ENCODE results near the gene SERINC3.

SERINC3 gene

GRCh38 chr20:44547419-44547818 lies 25.5 kb upstream of the SERINC3 start:
- H3K27ac Mint-ChIP-seq, result no peak overlapping the region
- ATAC-seq (replicated peaks) (no peak), DNase-seq (no peak)
- H3K36me3 Mint-ChIP-seq (ENCODE audit: insufficient read depth), result no peaks in the 10 kb centered on the region
- no peak overlapping the region for H3K4me3 Mint-ChIP-seq
- H3K4me1 Mint-ChIP-seq (ENCODE audit: low read depth in 2 of 2), result no peaks in the 10 kb centered on the region
- no peaks in the 10 kb centered on the region for H3K9me3 Mint-ChIP-seq
- peaks cover 22 to 24% of the 10 kb centered on the region in 2 donors for H3K27me3 Mint-ChIP-seq

- DNase-seq (no peak), ATAC-seq (replicated peaks) (no peak)
- Mint-ChIP-seq H3K4me1 (ENCODE audit: low read depth in 2 of 2) (no peaks in the 10 kb centered on the region), H3K36me3 (ENCODE audit: insufficient read depth) (no peaks in the 10 kb centered on the region), H3K4me3 (no peak overlapping the region), H3K27me3 (peaks cover 6 to 15% of the 10 kb centered on the region in 2 donors), H3K9me3 (no peaks in the 10 kb centered on the region), H3K27ac (no peak overlapping the region)
These were observed 22.4 kb upstream of the SERINC3 start for GRCh38 chr20:44544263-44544662.

- no peak overlapping the region for H3K27ac Mint-ChIP-seq
- peaks cover 6 to 10% of the 10 kb centered on the region in 2 donors for H3K27me3 Mint-ChIP-seq
- no peaks in the 10 kb centered on the region for H3K9me3 Mint-ChIP-seq
- H3K4me3 Mint-ChIP-seq, result no peak overlapping the region
- no peaks in the 10 kb centered on the region for H3K4me1 Mint-ChIP-seq (ENCODE audit: low read depth in 2 of 2)
- no peaks in the 10 kb centered on the region for H3K36me3 Mint-ChIP-seq (ENCODE audit: insufficient read depth)
- ATAC-seq (replicated peaks) (no peak), DNase-seq (no peak)
These were observed 21.5 kb upstream of the SERINC3 start for GRCh38 chr20:44543358-44543757.

GRCh38 chr20:44542890-44543289 lies 21.0 kb upstream of the SERINC3 start:
- ATAC-seq (replicated peaks) (no peak), DNase-seq (no peak)
- no peaks in the 10 kb centered on the region for H3K9me3 Mint-ChIP-seq
- peaks cover 5 to 10% of the 10 kb centered on the region in 2 donors for H3K27me3 Mint-ChIP-seq
- H3K4me1 Mint-ChIP-seq (ENCODE audit: low read depth in 2 of 2), result no peaks in the 10 kb centered on the region
- H3K27ac Mint-ChIP-seq, result no peak overlapping the region
- no peak overlapping the region for H3K4me3 Mint-ChIP-seq
- H3K36me3 Mint-ChIP-seq (ENCODE audit: insufficient read depth), result no peaks in the 10 kb centered on the region

GRCh38 chr20:44541992-44542391 lies 20.1 kb upstream of the SERINC3 start:
- Mint-ChIP-seq H3K27ac (no peak overlapping the region), H3K27me3 (peaks cover 0 to under 1% of the 10 kb centered on the region in 2 donors), H3K4me1 (ENCODE audit: low read depth in 2 of 2) (no peaks in the 10 kb centered on the region), H3K9me3 (no peaks in the 10 kb centered on the region), H3K36me3 (ENCODE audit: insufficient read depth) (no peaks in the 10 kb centered on the region), H3K4me3 (no peak overlapping the region)
- ATAC-seq (replicated peaks) (no peak), DNase-seq (no peak)

- peaks cover 0 to 3% of the 10 kb centered on the region in 2 donors for H3K4me1 Mint-ChIP-seq (ENCODE audit: low read depth in 2 of 2)
- no peaks in the 10 kb centered on the region for H3K36me3 Mint-ChIP-seq (ENCODE audit: insufficient read depth)
- no peak for ATAC-seq (replicated peaks)
- H3K27ac Mint-ChIP-seq, result no peak overlapping the region
- no peaks in the 10 kb centered on the region for H3K9me3 Mint-ChIP-seq
- H3K27me3 Mint-ChIP-seq, result no peaks in the 10 kb centered on the region
- DNase-seq, result no peak
- H3K4me3 Mint-ChIP-seq, result no peak overlapping the region
These were observed 19.0 kb upstream of the SERINC3 start for GRCh38 chr20:44540834-44541233.

- Mint-ChIP-seq H3K4me1 (ENCODE audit: low read depth in 2 of 2) (peaks cover 0 to 3% of the 10 kb centered on the region in 2 donors), H3K9me3 (no peaks in the 10 kb centered on the region)
These were observed 16.1 kb upstream of the SERINC3 start for GRCh38 chr20:44537993-44538392.

GRCh38 chr20:44536175-44536574 lies 14.3 kb upstream of the SERINC3 start:
- no peaks in the 10 kb centered on the region for H3K9me3 Mint-ChIP-seq
- no peak overlapping the region for H3K4me3 Mint-ChIP-seq
- DNase-seq (no peak), ATAC-seq (replicated peaks) (no peak)
- H3K27me3 Mint-ChIP-seq, result no peaks in the 10 kb centered on the region
- H3K27ac Mint-ChIP-seq, result no peak overlapping the region
- H3K4me1 Mint-ChIP-seq (ENCODE audit: low read depth in 2 of 2), result peaks cover 4 to 6% of the 10 kb centered on the region in 2 donors
- H3K36me3 Mint-ChIP-seq (ENCODE audit: insufficient read depth), result peaks cover 6% of the 10 kb centered on the region

More at GRCh38 chr20:44537993-44538392, 16.1 kb upstream of the SERINC3 start:
- Mint-ChIP-seq H3K36me3 (ENCODE audit: insufficient read depth) (no peaks in the 10 kb centered on the region), H3K4me3 (no peak overlapping the region), H3K27ac (no peak overlapping the region), H3K27me3 (no peaks in the 10 kb centered on the region)
- ATAC-seq (replicated peaks), result no peak
- DNase-seq, result no peak

- H3K4me1 Mint-ChIP-seq (ENCODE audit: low read depth in 2 of 2), result peaks cover 4 to 6% of the 10 kb centered on the region in 2 donors
- no peak overlapping the region for H3K4me3 Mint-ChIP-seq
- ATAC-seq (replicated peaks) (no peak), DNase-seq (no peak)
- peaks cover 10% of the 10 kb centered on the region for H3K36me3 Mint-ChIP-seq (ENCODE audit: insufficient read depth)
- no peaks in the 10 kb centered on the region for H3K27me3 Mint-ChIP-seq
- H3K9me3 Mint-ChIP-seq, result no peaks in the 10 kb centered on the region
- no peak overlapping the region for H3K27ac Mint-ChIP-seq
These were observed 12.1 kb upstream of the SERINC3 start for GRCh38 chr20:44533928-44534327.

GRCh38 chr20:44532981-44533331 lies 11.1 kb upstream of the SERINC3 start:
- Mint-ChIP-seq H3K27ac (no peak overlapping the region), H3K4me1 (ENCODE audit: low read depth in 2 of 2) (peaks cover 4 to 6% of the 10 kb centered on the region in 2 donors), H3K9me3 (no peaks in the 10 kb centered on the region), H3K27me3 (peaks cover 0 to 8% of the 10 kb centered on the region in 2 donors), H3K36me3 (ENCODE audit: insufficient read depth) (peaks cover 10% of the 10 kb centered on the region), H3K4me3 (no peak overlapping the region)
- ATAC-seq (replicated peaks), result no peak
- no peak for DNase-seq

GRCh38 chr20:44532259-44532980 lies 10.6 kb upstream of the SERINC3 start:
- DNase-seq (no peak), ATAC-seq (replicated peaks) (no peak)
- Mint-ChIP-seq H3K4me1 (ENCODE audit: low read depth in 2 of 2) (peaks cover 4 to 6% of the 10 kb centered on the region in 2 donors), H3K4me3 (no peak overlapping the region), H3K36me3 (ENCODE audit: insufficient read depth) (peaks cover 10% of the 10 kb centered on the region), H3K9me3 (no peaks in the 10 kb centered on the region), H3K27ac (no peak overlapping the region), H3K27me3 (peaks cover 0 to 9% of the 10 kb centered on the region in 2 donors)

GRCh38 chr20:44528309-44528708 lies 6.4 kb upstream of the SERINC3 start:
- no peak for ATAC-seq (replicated peaks)
- peaks cover 10% of the 10 kb centered on the region for H3K36me3 Mint-ChIP-seq (ENCODE audit: insufficient read depth)

GRCh38 chr20:44527716-44528199 lies 5.9 kb upstream of the SERINC3 start:
- Mint-ChIP-seq H3K9me3 (no peaks in the 10 kb centered on the region), H3K27me3 (peaks cover 0 to 9% of the 10 kb centered on the region in 2 donors), H3K4me3 (no peak overlapping the region), H3K36me3 (ENCODE audit: insufficient read depth) (peaks cover 10% of the 10 kb centered on the region), H3K27ac (no peak overlapping the region), H3K4me1 (ENCODE audit: low read depth in 2 of 2) (peaks cover 5 to 7% of the 10 kb centered on the region in 2 donors)
- DNase-seq (no peak), ATAC-seq (replicated peaks) (no peak)

More at GRCh38 chr20:44528309-44528708, 6.4 kb upstream of the SERINC3 start:
- Mint-ChIP-seq H3K9me3 (no peaks in the 10 kb centered on the region), H3K27me3 (peaks cover 0 to 9% of the 10 kb centered on the region in 2 donors), H3K4me1 (ENCODE audit: low read depth in 2 of 2) (peaks cover 3 to 4% of the 10 kb centered on the region in 2 donors), H3K27ac (no peak overlapping the region), H3K4me3 (no peak overlapping the region)
- no peak for DNase-seq

- ATAC-seq (replicated peaks) (no peak), DNase-seq (no peak)
- no peaks in the 10 kb centered on the region for H3K9me3 Mint-ChIP-seq
- H3K27ac Mint-ChIP-seq, result no peak overlapping the region
- H3K4me1 Mint-ChIP-seq (ENCODE audit: low read depth in 2 of 2), result peaks cover 8 to 13% of the 10 kb centered on the region in 2 donors
- H3K36me3 Mint-ChIP-seq (ENCODE audit: insufficient read depth), result peaks cover 14% of the 10 kb centered on the region
- H3K27me3 Mint-ChIP-seq, result peaks cover 0 to 9% of the 10 kb centered on the region in 2 donors
- no peak overlapping the region for H3K4me3 Mint-ChIP-seq
These were observed 4.3 kb upstream of the SERINC3 start for GRCh38 chr20:44526129-44526528.

Measured in effector memory CD8-positive, alpha-beta T cell (primary cell).